Tibial nerve (tissue), 3 donors: ENCODE data around the gene MED26.

Source experiments
- POLR2A ChIP-seq, 2 donors: fragments of 450-650 bp; IDR thresholded peaks; one replicate each; pipeline ENCODE4 v1.6.1; 2017; ENCODE audit warnings: antibody characterized with exemption in 2 of 2, mild to moderate bottlenecking in 2 of 2, moderate library complexity in 2 of 2
- TF ChIP-seq, protein P1 (sequence below), 5 experiments: fragments of 200-600 bp in 3 of 5; fragments of 450-650 bp in 2 of 5; sonication (generic) in 3 of 5; IDR thresholded peaks; one replicate each; pipeline ENCODE4 v1.5.1; 2016 to 2019; ENCODE audit warnings: antibody characterized with exemption in 5 of 5, mild to moderate bottlenecking in 3 of 5, moderate library complexity in 2 of 5

- TF ChIP-seq, protein P1, sequence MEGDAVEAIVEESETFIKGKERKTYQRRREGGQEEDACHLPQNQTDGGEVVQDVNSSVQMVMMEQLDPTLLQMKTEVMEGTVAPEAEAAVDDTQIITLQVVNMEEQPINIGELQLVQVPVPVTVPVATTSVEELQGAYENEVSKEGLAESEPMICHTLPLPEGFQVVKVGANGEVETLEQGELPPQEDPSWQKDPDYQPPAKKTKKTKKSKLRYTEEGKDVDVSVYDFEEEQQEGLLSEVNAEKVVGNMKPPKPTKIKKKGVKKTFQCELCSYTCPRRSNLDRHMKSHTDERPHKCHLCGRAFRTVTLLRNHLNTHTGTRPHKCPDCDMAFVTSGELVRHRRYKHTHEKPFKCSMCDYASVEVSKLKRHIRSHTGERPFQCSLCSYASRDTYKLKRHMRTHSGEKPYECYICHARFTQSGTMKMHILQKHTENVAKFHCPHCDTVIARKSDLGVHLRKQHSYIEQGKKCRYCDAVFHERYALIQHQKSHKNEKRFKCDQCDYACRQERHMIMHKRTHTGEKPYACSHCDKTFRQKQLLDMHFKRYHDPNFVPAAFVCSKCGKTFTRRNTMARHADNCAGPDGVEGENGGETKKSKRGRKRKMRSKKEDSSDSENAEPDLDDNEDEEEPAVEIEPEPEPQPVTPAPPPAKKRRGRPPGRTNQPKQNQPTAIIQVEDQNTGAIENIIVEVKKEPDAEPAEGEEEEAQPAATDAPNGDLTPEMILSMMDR (IDR thresholded peaks at IDR 0.05), result no peak
- no peak for TF ChIP-seq POLR2A (IDR thresholded peaks at IDR 0.05)
Observed at GRCh38 chr19:16640951-16641350, 12.9 kb upstream of the MED26 start.
